ENCODE data around the gene WDR17. TPM values are rescaled to one million over a fixed set of nuclear protein-coding genes. Genes with fewer than 3 reads are reported as not detected.

WDR17 gene
- total RNA-seq, 1 experiment from 2014 or later: 4.4 TPM

GRCh38 chr4:176185051-176185450, 119.4 kb downstream of the WDR17 start (continued):
- TF ChIP-seq ZSCAN18 (CRISPR knock-in tag; IDR thresholded peaks at IDR 0.05) (no peak), AFF4 (CRISPR knock-in tag; IDR thresholded peaks at IDR 0.05; ENCODE audit: borderline replicate concordance) (no peak), SMAD3 (CRISPR knock-in tag; IDR thresholded peaks at IDR 0.05; ENCODE audit: borderline replicate concordance) (no peak), NFYB (CRISPR knock-in tag; conservative IDR thresholded peaks at IDR 0.05; ENCODE audit: low read depth) (no peak), ZNF138 (CRISPR knock-in tag; conservative IDR thresholded peaks at IDR 0.05) (no peak)

DNA sequence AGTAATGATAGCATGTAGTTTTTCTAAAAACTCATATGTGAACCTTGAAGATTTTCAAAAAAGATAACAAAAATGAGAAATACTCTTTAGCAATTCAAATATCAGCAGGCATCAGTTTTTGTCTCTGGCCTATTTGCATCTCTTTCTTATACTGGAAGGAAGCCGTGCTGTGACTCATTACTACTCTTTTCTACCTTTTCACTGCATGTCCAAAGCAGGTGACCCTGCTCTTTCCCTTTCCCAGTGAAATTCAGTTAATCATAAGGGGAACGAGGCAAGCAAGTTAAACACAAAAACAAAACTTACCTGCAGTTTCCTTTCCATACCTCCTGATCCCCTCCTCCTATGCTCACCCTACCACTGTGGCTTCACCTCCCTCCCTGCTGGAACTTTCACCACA, 120.4 kb downstream of the WDR17 start:
- ATAC-seq (peak; percentile 77), DNase-seq (ENCODE audit: low spot score) (no peak)
- Mint-ChIP-seq H3K36me3 (no peaks in the 10 kb centered on the region), H3K27ac (peak overlapping the region; percentile 84), H3K4me1 (peaks cover 38% of the 10 kb centered on the region), H3K9me3 (no peaks in the 10 kb centered on the region), H3K27me3 (ENCODE audit: low read depth) (no peaks in the 10 kb centered on the region; the same call in 1 of the 2 replicates), H3K4me3 (no peak overlapping the region)
- POLR2A ChIA-PET: no interaction called here
- CTCF ChIA-PET: no interaction called here
- no peak for TF ChIP-seq ZMAT4 (CRISPR knock-in tag; IDR thresholded peaks at IDR 0.05)
- TF ChIP-seq, protein P1, sequence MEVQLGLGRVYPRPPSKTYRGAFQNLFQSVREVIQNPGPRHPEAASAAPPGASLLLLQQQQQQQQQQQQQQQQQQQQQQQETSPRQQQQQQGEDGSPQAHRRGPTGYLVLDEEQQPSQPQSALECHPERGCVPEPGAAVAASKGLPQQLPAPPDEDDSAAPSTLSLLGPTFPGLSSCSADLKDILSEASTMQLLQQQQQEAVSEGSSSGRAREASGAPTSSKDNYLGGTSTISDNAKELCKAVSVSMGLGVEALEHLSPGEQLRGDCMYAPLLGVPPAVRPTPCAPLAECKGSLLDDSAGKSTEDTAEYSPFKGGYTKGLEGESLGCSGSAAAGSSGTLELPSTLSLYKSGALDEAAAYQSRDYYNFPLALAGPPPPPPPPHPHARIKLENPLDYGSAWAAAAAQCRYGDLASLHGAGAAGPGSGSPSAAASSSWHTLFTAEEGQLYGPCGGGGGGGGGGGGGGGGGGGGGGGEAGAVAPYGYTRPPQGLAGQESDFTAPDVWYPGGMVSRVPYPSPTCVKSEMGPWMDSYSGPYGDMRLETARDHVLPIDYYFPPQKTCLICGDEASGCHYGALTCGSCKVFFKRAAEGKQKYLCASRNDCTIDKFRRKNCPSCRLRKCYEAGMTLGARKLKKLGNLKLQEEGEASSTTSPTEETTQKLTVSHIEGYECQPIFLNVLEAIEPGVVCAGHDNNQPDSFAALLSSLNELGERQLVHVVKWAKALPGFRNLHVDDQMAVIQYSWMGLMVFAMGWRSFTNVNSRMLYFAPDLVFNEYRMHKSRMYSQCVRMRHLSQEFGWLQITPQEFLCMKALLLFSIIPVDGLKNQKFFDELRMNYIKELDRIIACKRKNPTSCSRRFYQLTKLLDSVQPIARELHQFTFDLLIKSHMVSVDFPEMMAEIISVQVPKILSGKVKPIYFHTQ (CRISPR knock-in tag; IDR thresholded peaks at IDR 0.05): no peak
- TF ChIP-seq FOXP4 (CRISPR knock-in tag; IDR thresholded peaks at IDR 0.05): no peak
- TF ChIP-seq ZNF317 (CRISPR knock-in tag; IDR thresholded peaks at IDR 0.05; ENCODE audit: borderline replicate concordance, low read depth): no peak
- TF ChIP-seq, protein P2, sequence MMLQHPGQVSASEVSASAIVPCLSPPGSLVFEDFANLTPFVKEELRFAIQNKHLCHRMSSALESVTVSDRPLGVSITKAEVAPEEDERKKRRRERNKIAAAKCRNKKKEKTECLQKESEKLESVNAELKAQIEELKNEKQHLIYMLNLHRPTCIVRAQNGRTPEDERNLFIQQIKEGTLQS (CRISPR knock-in tag; conservative IDR thresholded peaks at IDR 0.05): no peak
- no peak for TF ChIP-seq ZNF671 (CRISPR knock-in tag; IDR thresholded peaks at IDR 0.05)
- TF ChIP-seq IRF2 (CRISPR knock-in tag; IDR thresholded peaks at IDR 0.05; ENCODE audit: borderline replicate concordance, low read depth): no peak
- no peak for TF ChIP-seq KAT7 (CRISPR knock-in tag; IDR thresholded peaks at IDR 0.05; ENCODE audit: borderline replicate concordance)
- TF ChIP-seq MAX (CRISPR knock-in tag; IDR thresholded peaks at IDR 0.05): no peak
- no peak for TF ChIP-seq ZNF396 (CRISPR knock-in tag; IDR thresholded peaks at IDR 0.05; ENCODE audit: borderline replicate concordance)
- TF ChIP-seq, protein P3, sequence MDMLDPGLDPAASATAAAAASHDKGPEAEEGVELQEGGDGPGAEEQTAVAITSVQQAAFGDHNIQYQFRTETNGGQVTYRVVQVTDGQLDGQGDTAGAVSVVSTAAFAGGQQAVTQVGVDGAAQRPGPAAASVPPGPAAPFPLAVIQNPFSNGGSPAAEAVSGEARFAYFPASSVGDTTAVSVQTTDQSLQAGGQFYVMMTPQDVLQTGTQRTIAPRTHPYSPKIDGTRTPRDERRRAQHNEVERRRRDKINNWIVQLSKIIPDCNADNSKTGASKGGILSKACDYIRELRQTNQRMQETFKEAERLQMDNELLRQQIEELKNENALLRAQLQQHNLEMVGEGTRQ (CRISPR knock-in tag; IDR thresholded peaks at IDR 0.05): no peak
- no peak for TF ChIP-seq ATF1 (CRISPR knock-in tag; IDR thresholded peaks at IDR 0.05)
